WERI-Rb-1 (cell line): Measurements from ENCODE around the gene DNAAF5.
A peak's percentile ranks its signal among the peaks of the same experiment; 100 is the strongest.

ENCODE experiments used
- DNase-seq: peaks from one replicate; pipeline ENCODE4 v3.0.0-alpha.2; 2020
- H3K27ac ChIP-seq: fragments of 250-450 bp; sonication (Bioruptor Pico); 2 replicates; pipeline ENCODE4 v1.5.1; 2020; ENCODE audit warnings: mild to moderate bottlenecking, moderate library complexity
- H3K27me3 ChIP-seq: fragments of 250-450 bp; sonication (Bioruptor Pico); 2 replicates; pipeline ENCODE4 v1.5.1; 2021; ENCODE audit warnings: mild to moderate bottlenecking, low read depth, moderate library complexity; ENCODE audit not compliant: insufficient read depth, severe bottlenecking
- H3K36me3 ChIP-seq: fragments of 250-450 bp; sonication (Bioruptor Pico); 2 replicates; pipeline ENCODE4 v1.5.1; 2020; ENCODE audit warnings: mild to moderate bottlenecking, moderate library complexity
- H3K4me3 ChIP-seq: 2 replicates; pipeline ENCODE4 v1.5.1; 2011; ENCODE audit warnings: low read depth, mild to moderate bottlenecking, control low read depth, low read length
- H3K9me3 ChIP-seq: fragments of 250-450 bp; sonication (Bioruptor Pico); 2 replicates; pipeline ENCODE4 v1.5.1; 2021; ENCODE audit warnings: mild to moderate bottlenecking, moderate library complexity; ENCODE audit not compliant: severe bottlenecking
- TF ChIP-seq, protein P1 (sequence below): IDR thresholded peaks from 2 replicates; pipeline ENCODE4 v1.5.1; 2011; ENCODE audit warnings: low read depth, mild to moderate bottlenecking, control low read depth, inconsistent platforms, low read length

DNAAF5 gene

DNA sequence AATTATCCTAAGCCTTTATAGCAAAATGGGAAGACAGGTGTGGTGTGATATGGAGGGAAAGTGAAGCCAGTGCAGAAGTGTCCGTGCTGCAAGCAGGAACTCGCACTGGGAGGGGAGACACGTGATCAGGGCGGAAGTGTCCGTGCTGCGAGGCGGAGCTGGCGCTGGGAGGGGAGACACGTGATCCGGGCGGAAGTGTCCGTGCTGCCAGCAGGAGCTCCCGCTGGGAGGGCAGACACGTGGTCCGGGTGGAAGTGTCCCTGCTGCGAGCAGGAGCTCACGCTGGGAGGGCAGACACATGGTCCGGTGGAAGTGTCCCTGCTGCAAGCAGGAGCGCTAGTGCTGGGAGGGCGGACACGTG lies 41.1 kb downstream of the DNAAF5 start:
- peaks cover 52% of the 10 kb centered on the region for H3K36me3 ChIP-seq
- no peak overlapping the region for H3K4me3 ChIP-seq
- DNase-seq: no peak
- H3K27ac ChIP-seq: no peak overlapping the region
- TF ChIP-seq, protein P1, sequence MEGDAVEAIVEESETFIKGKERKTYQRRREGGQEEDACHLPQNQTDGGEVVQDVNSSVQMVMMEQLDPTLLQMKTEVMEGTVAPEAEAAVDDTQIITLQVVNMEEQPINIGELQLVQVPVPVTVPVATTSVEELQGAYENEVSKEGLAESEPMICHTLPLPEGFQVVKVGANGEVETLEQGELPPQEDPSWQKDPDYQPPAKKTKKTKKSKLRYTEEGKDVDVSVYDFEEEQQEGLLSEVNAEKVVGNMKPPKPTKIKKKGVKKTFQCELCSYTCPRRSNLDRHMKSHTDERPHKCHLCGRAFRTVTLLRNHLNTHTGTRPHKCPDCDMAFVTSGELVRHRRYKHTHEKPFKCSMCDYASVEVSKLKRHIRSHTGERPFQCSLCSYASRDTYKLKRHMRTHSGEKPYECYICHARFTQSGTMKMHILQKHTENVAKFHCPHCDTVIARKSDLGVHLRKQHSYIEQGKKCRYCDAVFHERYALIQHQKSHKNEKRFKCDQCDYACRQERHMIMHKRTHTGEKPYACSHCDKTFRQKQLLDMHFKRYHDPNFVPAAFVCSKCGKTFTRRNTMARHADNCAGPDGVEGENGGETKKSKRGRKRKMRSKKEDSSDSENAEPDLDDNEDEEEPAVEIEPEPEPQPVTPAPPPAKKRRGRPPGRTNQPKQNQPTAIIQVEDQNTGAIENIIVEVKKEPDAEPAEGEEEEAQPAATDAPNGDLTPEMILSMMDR: no peak
- no peaks in the 10 kb centered on the region for H3K27me3 ChIP-seq
- no peaks in the 10 kb centered on the region for H3K9me3 ChIP-seq

DNA sequence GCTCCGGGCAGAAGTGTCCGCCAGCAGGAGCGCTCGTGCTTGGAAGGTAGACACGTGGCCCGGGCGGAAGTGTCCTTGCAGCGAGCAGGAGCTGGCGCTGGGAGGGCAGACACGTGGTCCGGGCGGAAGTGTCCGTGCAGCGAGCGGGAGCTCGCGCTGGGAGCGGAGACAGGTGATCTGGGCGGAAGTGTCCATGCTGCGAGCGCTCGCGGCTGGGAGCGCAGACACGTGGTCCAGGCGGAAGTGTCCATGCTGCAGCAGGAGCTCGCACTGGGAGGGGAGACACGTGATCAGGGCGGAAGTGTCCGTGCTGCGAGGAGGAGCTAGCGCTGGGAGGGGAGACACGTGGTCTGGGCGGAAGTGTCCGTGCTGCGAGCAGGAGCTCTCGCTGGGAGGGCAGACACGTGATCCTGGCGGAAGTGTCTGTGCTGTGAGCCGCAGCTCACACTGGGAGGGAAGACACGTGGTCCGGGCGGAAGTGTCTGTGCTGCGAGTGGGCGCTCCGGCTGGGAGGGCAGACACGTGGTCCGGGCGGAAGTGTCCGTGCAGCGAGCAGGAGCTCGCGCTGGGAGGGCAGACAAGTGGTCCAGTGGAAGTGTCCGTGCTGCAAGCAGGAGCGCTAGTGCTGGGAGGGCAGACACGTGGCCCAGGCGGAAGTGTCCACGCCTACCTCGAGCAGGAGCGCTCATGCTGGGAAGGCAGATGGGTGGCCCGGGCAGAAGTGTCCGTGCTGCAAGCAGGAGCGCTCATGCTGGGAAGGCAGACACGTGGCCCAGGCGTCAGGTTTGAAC lies 41.6 kb downstream of the DNAAF5 start:
- no peak for DNase-seq
- Histone ChIP-seq H3K4me3 (no peak overlapping the region), H3K36me3 (peaks cover 48% of the 10 kb centered on the region), H3K9me3 (no peaks in the 10 kb centered on the region), H3K27me3 (no peaks in the 10 kb centered on the region), H3K27ac (peak overlapping the region; percentile 47; the same call in 1 of the 2 replicates)
- TF ChIP-seq, protein P1: no peak

DNA sequence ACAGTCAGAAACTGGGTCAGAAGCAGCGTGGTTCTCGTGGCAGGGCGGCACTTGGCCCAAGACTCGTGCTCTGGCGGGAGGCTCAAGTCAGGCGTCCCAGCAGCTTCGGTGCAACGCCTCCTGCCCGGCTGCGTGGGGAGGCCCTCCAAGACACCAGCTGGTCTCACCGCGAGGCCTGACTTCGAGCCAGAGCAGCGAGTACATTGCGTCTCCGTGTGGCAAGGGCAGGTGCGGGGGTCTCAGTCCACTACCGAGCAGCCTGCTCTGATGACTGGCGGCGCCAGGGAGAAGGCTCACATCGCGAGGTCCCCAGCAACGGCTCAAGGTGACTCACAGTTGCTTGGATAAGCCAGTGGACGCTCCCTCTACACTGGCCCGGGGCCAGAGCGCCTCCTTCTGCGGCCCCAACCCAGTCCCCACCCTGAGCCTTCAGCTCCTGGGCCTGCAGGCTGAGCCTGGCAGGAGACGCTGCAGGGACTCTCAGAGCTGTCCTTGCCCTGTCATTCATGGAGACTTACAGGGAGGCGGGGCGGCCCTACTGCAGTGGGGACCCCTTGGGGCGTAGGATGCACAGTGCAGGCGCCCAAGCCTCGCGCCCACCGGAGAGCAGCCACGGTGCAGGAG lies 42.5 kb downstream of the DNAAF5 start:
- H3K27ac ChIP-seq: peak overlapping the region; percentile 47
- peaks cover 45% of the 10 kb centered on the region for H3K36me3 ChIP-seq

DNA sequence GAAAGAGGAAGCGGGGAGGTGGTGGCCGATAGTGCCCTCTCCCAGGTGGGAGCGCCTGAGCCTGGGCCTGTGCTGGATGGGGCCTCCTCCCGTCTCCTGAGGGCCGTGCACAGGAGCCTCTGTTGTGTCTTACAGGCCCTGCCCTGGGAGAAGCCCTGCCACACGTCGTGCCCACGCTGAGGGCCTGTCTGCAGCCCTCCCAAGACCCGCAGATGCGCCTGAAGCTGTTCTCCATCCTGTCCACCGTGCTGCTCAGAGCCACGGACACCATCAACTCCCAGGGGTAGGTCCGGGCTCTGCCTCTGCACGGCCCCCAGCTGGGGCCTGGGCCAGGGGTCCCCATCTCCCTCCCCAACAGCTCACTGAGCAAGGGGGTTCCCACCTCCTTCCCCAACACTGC lies 43.8 kb downstream of the DNAAF5 start:
- Histone ChIP-seq H3K27ac (no peak overlapping the region), H3K27me3 (no peaks in the 10 kb centered on the region), H3K4me3 (no peak overlapping the region), H3K36me3 (peaks cover 42% of the 10 kb centered on the region), H3K9me3 (no peaks in the 10 kb centered on the region)
- TF ChIP-seq, protein P1: no peak
- DNase-seq: no peak

More for the DNA sequence above, 42.5 kb downstream of the DNAAF5 start:
- no peaks in the 10 kb centered on the region for H3K9me3 ChIP-seq
- H3K27me3 ChIP-seq: no peaks in the 10 kb centered on the region
- TF ChIP-seq, protein P1: peak; percentile 74
- DNase-seq: peak; percentile 87
- H3K4me3 ChIP-seq: no peak overlapping the region

DNA sequence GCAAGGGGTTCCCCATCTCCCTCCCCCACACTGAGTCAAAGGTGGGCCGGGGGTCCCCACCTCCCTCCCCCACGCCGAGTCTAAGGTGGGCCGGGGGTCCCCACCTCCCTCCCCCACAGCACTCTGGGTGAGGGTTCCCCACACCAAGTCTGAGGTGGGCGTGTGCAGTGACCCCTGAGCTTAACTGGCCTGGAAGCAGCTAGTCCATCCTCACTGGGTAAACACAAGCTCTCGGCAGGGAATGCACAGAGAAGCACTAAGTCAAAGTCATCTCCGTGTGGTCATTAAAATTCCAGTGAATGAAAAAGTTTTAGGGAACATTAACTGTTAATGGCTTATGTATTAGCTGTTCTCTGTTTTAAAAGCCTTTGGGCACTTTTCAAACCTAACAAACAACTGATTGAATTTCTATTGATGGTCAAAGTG lies 44.3 kb downstream of the DNAAF5 start:
- DNase-seq: no peak
- no peak overlapping the region for H3K27ac ChIP-seq
- H3K27me3 ChIP-seq: no peaks in the 10 kb centered on the region
- peaks cover 42% of the 10 kb centered on the region for H3K36me3 ChIP-seq
- no peak overlapping the region for H3K4me3 ChIP-seq
- H3K9me3 ChIP-seq: no peaks in the 10 kb centered on the region
- TF ChIP-seq, protein P1: no peak
